Smooth muscle cell (in vitro differentiated cells): Measurements from ENCODE around the gene PCNT. TPM values are rescaled to one million over a fixed set of nuclear protein-coding genes. Genes with fewer than 3 reads are reported as not detected.

Experiments used
- DNase-seq: peaks from one replicate; lab custom pipeline; 2025; ENCODE audit not compliant: unreplicated experiment; lab: John Stamatoyannopoulos, UW
- H2AFZ ChIP-seq: fragments of 200-600 bp; sonication (generic); 2 replicates; pipeline ENCODE4 v1.6.0; 2016; ENCODE audit warnings: antibody characterized with exemption, low read depth, mild to moderate bottlenecking
- H3F3A ChIP-seq: fragments of 200-600 bp; sonication (generic); 2 replicates; pipeline ENCODE4 v1.6.0; 2017; ENCODE audit warnings: antibody characterized with exemption, low read depth
- H3K27ac ChIP-seq: fragments of 200-600 bp; sonication (generic); 2 replicates; pipeline ENCODE4 v1.5.1; 2016; ENCODE audit warnings: low read depth, mild to moderate bottlenecking
- H3K27me3 ChIP-seq: fragments of 200-600 bp; sonication (generic); 2 replicates; pipeline ENCODE4 v1.6.1; 2016; ENCODE audit warnings: low read depth, mild to moderate bottlenecking
- H3K36me3 ChIP-seq: fragments of 200-600 bp; sonication (generic); 2 replicates; pipeline ENCODE4 v1.5.1; 2016; ENCODE audit warnings: low read depth
- H3K4me1 ChIP-seq: fragments of 200-600 bp; sonication (generic); 2 replicates; pipeline ENCODE4 v1.5.1; 2016; ENCODE audit warnings: low read depth
- H3K4me2 ChIP-seq: fragments of 200-600 bp; sonication (generic); 2 replicates; pipeline ENCODE4 v1.6.0; 2016; ENCODE audit warnings: mild to moderate bottlenecking
- H3K4me3 ChIP-seq: fragments of 200-600 bp; sonication (generic); 2 replicates; pipeline ENCODE4 v1.5.1; 2016; ENCODE audit warnings: mild to moderate bottlenecking
- H3K79me2 ChIP-seq: fragments of 200-600 bp; sonication (generic); 2 replicates; pipeline ENCODE4 v1.6.0; 2016; ENCODE audit warnings: low read depth, mild to moderate bottlenecking
- H3K9ac ChIP-seq: fragments of 200-600 bp; sonication (generic); 2 replicates; pipeline ENCODE4 v1.6.0; 2016; ENCODE audit warnings: low read depth
- H3K9me3 ChIP-seq: fragments of 200-600 bp; sonication (generic); replicated peaks from 2 replicates; pipeline ENCODE4 v1.5.1; 2016; ENCODE audit warnings: low read depth
- H4K20me1 ChIP-seq: fragments of 200-600 bp; sonication (generic); 2 replicates; pipeline ENCODE4 v1.6.0; 2016; ENCODE audit warnings: low read depth
- CTCF ChIP-seq: fragments of 200-600 bp; sonication (generic); IDR thresholded peaks from 2 replicates; pipeline ENCODE4 v1.5.1; 2017; ENCODE audit warnings: borderline replicate concordance, mild to moderate bottlenecking, antibody characterized with exemption; ENCODE audit not compliant: insufficient read depth, poor library complexity, severe bottlenecking
- WGBS: methylation state at CpG from one replicate; pipeline ENCODE4 v1.1.7; 2016; ENCODE audit warnings: low lambda C conversion rate; 5-methylcytosine and 5-hydroxymethylcytosine counted together
- polyA plus RNA-seq: library from polyadenylated mRNA; unstranded; fragments of >200 nt; fragmentation: Nextera tagmentation; extraction: Ambion mirVana; gene quantifications from 2 replicates; pipeline ENCODE4 v1.2.1, GENCODE V29; 2016
- total RNA-seq: library from RNA; depleted of rRNA; stranded (reverse); fragments of >200 nt; gene quantifications from 2 replicates; pipeline ENCODE4 v1.2.3, GENCODE V29; 2014

PCNT gene
- total and polyA plus RNA-seq, 2 experiments from 2014 or later = 9.3 to 10.8 TPM

DNA sequence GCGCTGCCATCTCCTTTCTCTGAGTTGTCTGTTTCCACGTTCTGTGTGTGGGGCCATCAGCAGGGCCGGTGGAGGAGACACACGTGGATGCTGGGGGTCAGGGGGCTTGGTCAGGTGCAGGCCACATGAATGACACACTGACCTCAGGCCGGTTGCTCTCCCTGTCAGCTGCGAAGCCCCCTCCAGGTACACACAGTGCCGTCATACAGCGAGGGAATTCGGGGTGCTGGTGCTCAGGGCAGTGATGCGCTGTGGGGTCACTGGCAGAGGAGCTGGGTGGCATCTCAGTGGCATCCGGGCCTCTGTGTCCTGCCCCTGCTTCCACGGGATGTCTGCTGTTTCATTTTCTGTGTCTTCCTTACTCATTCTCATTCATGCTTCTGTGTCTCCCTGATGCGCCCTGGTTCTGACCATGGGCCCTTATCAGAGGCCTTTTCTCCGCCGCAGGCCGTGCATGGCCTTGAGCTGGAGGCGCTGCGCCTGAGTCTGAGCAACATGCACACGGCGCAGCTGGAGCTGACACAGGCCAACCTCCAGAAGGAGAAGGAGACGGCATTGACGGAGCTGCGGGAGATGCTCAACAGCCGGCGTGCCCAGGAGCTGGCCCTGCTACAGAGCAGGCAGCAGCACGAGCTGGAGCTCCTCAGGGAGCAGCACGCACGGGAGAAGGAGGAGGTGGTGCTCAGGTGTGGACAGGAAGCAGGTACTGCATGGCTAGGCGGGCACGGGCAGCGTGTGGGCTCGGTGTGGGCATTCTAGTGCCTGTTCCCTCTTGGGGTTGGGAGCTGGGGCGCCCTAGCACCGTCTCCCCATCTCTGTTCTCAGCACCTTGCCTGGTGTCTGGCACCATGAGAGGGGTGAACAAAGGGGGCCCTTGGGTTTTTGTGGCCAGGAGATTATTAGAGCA, 22.6 kb downstream of the PCNT start:
- H3K79me2 ChIP-seq = peaks cover 1% of the 10 kb centered on the region
- DNase-seq = no peak
- no peak overlapping the region for H2AFZ ChIP-seq
- no peak overlapping the region for H3K27ac ChIP-seq
- H3K4me3 ChIP-seq = no peak overlapping the region
- peaks cover 7% of the 10 kb centered on the region for H4K20me1 ChIP-seq
- 95% methylated on average over 33 of the region's 34 CpGs for WGBS
- no peaks in the 10 kb centered on the region for H3K9me3 ChIP-seq
- no peak for TF ChIP-seq CTCF
- H3K4me2 ChIP-seq = no peak overlapping the region
- H3K27me3 ChIP-seq = no peaks in the 10 kb centered on the region
- no peaks in the 10 kb centered on the region for H3K36me3 ChIP-seq
- no peak overlapping the region for H3K9ac ChIP-seq
- no peaks in the 10 kb centered on the region for H3F3A ChIP-seq
- H3K4me1 ChIP-seq = no peaks in the 10 kb centered on the region

- H3K79me2 ChIP-seq = no peaks in the 10 kb centered on the region
- no peak overlapping the region for H2AFZ ChIP-seq
- no peaks in the 10 kb centered on the region for H3F3A ChIP-seq
- DNase-seq = no peak
- no peak overlapping the region for H3K27ac ChIP-seq
- no peak overlapping the region for H3K4me2 ChIP-seq
- no peaks in the 10 kb centered on the region for H3K4me1 ChIP-seq
- 95% methylated on average over 10 of the region's 10 CpGs for WGBS
- no peak for TF ChIP-seq CTCF
- no peaks in the 10 kb centered on the region for H3K9me3 ChIP-seq
- H3K36me3 ChIP-seq = no peaks in the 10 kb centered on the region
- peaks cover 7% of the 10 kb centered on the region for H4K20me1 ChIP-seq
- no peaks in the 10 kb centered on the region for H3K27me3 ChIP-seq
- H3K4me3 ChIP-seq = no peak overlapping the region
- H3K9ac ChIP-seq = no peak overlapping the region
Measured at GRCh38 chr21:46347203-46347550, 23.2 kb downstream of the PCNT start.

- Histone ChIP-seq H3K4me2 (no peak overlapping the region), H3K9ac (no peak overlapping the region), H3K4me3 (no peak overlapping the region), H3K36me3 (no peaks in the 10 kb centered on the region), H2AFZ (no peak overlapping the region), H3K27ac (no peak overlapping the region), H3K4me1 (no peaks in the 10 kb centered on the region), H3K79me2 (no peaks in the 10 kb centered on the region), H3K9me3 (no peaks in the 10 kb centered on the region), H4K20me1 (peaks cover 3% of the 10 kb centered on the region), H3K27me3 (no peaks in the 10 kb centered on the region), H3F3A (no peaks in the 10 kb centered on the region)
- TF ChIP-seq CTCF = no peak
- WGBS = 97% methylated on average over 12 of the region's 12 CpGs
- no peak for DNase-seq
Measured at GRCh38 chr21:46347791-46348381, 23.9 kb downstream of the PCNT start.
